Pulmonary artery endothelial cell (primary cell): ENCODE results near the gene CFHR1. TPM values are rescaled to one million over a fixed set of nuclear protein-coding genes. Genes with fewer than 3 reads are reported as not detected.
A peak's percentile ranks its signal among the peaks of the same experiment; 100 is the strongest.
"Not testable (repeated sequence)": the region's sequence is repeated elsewhere in the genome, so short reads cannot be mapped to it uniquely, and the experiment has no call there.

Source experiments
- DNase-seq: peaks from one replicate; pipeline ENCODE4 v3.0.0-alpha.2; 2011; ENCODE audit warnings: low read depth, low spot score
- total RNA-seq: library from RNA; depleted of rRNA; stranded (reverse); fragments of >200 nt; gene quantifications from 2 replicates; pipeline ENCODE4 v1.2.3, GENCODE V29; 2014

The CFHR1 gene
- 0.07 TPM in 1 of 2 replicates, not detected in the other for total RNA-seq

DNA sequence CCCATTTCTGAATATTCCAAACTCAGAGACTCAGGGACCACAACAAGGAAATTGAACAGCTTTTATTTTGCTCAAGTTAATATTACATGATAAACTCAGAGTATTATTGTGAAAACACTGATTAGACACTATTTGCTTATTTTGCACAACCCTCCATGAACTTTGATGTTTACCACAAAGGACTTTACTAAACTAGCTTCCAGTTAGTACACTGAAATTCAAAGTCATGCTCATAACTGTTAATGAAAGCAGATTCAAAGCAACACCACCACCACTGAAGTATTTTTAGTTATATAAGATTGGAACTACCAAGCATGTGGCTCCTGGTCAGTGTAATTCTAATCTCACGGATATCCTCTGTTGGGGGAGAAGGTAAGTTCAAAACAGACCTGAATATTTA lies at the start of gene CFHR1:
CFHR1 (plus strand) TSS at position 201 of the 400 bp plus-strand sequence; CDS start at position 315, 114 bp downstream.
- not testable (repeated sequence) for DNase-seq

DNA sequence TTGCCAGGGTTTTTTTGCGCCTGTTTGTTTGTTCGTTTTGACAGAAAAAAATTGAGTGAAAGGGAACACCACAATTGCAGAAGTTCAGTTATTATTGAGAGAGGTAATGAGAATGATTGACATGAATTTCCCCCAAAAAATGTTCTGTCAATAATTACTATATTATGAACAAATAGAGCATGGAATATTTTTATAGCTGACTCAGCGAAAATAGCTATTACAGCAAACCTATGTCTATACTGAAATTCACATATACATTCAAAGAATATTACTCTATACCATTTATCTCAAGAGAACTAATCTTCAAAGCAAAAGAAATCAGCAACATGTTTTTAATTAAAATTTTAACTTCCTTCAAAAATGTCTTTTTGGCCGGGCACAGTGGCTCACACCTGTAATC lies 49.7 kb upstream of the CFHR1 start:
- not testable (repeated sequence) for DNase-seq

GRCh38 chr1:196773713-196774112 lies 45.8 kb upstream of the CFHR1 start:
- no peak for DNase-seq

DNA sequence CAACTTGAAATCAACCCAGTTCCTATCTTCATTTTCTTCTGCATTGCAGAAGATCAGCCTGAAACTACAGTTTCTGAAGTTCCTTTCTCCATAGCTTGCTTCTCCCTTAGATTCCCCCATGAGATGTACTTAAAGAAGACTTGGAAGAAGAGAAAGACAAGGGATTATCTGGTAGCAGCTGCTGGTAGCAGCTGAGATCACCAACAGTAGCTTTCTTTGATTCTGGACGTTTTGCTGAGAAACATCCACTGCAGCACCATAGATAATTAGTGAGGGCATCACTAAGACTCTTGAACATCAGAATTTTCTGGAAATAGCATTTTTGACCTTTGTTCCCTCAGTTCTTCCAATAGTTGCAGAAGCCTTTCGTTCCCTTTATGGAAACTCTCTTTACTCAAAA lies 45.4 kb upstream of the CFHR1 start:
- DNase-seq = no peak

GRCh38 chr1:196774603-196775002 lies 44.9 kb upstream of the CFHR1 start, which contains the start of gene CFHR3:
Gene CFHR3 (plus strand): TSS chr1:196774840. CDS start chr1:196774887, 47 bp downstream.
- no peak for DNase-seq

GRCh38 chr1:196777603-196778002 lies 41.9 kb upstream of the CFHR1 start:
- DNase-seq = no peak

DNA sequence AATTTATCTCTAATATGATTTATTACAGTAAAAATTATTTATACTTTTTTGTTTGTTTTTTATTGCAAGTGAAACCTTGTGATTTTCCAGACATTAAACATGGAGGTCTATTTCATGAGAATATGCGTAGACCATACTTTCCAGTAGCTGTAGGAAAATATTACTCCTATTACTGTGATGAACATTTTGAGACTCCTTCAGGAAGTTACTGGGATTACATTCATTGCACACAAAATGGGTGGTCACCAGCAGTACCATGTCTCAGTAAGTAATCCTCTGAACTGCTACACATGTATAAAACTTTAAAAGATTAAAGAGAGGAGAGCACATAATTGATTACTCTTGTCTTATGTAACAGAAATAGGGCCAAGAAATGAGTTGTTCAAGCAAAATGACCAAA lies 40.4 kb upstream of the CFHR1 start:
- DNase-seq = no peak

DNA sequence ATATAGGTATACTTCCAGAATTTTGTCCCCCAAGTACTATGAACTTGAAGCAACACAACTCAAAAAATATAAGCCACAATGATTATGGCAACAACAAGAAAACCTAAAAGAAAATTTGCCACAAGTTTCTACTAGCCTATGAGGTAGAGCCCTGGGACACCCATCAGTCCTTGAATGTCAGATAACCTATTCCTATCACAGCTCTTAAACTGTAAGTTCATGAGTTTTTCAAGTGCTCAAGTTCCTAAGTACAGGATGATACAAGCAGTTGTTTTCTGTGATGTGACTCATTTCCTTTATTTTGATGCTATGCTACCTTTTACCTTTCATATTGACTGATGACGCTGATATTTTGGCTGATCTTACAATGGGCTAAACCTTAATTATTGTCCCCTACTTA lies 28.3 kb upstream of the CFHR1 start:
- DNase-seq = not testable (repeated sequence)

GRCh38 chr1:196794103-196794502 lies 25.4 kb upstream of the CFHR1 start:
- DNase-seq = not testable (repeated sequence)

GRCh38 chr1:196797891-196798290 lies 21.6 kb upstream of the CFHR1 start:
- no peak for DNase-seq

- not testable (repeated sequence) for DNase-seq
Measured at GRCh38 chr1:196801920-196802319, 17.6 kb upstream of the CFHR1 start.

GRCh38 chr1:196808529-196809235 lies 10.8 kb upstream of the CFHR1 start:
- no peak for DNase-seq

DNA sequence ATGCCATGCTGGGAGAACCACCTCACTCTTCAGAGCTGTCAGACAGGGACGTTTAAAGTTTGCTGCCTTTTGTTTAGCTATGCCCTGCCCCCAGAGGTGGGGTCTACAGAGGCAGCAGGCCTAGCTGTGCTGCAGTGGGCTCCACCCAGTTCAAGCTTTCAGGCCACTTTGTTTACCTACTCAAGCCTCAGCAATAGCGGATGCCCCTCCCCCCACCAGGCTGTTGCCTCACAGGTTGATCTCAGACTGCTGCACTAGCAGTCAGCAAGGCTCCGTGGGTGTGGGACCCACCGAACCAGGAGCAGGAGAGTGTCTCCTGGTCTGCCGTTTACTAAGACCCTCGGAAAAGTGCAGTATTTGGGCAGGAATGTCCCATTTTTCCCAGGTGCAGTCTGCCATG lies 2.1 kb upstream of the CFHR1 start:
- DNase-seq = not testable (repeated sequence)

DNA sequence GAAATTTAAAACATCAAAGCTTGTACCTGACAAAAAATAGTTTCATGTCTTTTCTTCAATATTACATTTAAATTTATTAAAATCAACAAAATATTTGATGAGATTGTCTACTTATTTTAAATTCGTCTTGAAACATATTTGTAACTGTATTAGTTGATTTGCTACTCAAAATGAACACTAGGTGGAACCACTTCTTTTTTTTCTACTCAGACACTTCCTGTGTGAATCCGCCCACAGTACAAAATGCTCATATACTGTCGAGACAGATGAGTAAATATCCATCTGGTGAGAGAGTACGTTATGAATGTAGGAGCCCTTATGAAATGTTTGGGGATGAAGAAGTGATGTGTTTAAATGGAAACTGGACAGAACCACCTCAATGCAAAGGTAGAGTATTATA lies 8.3 kb downstream of the CFHR1 start:
- peak; percentile 4 for DNase-seq

GRCh38 chr1:196849613-196850492 lies 30.3 kb downstream of the CFHR1 start:
- not testable (repeated sequence) for DNase-seq

GRCh38 chr1:196856053-196856452 lies 36.5 kb downstream of the CFHR1 start:
- no peak for DNase-seq

DNA sequence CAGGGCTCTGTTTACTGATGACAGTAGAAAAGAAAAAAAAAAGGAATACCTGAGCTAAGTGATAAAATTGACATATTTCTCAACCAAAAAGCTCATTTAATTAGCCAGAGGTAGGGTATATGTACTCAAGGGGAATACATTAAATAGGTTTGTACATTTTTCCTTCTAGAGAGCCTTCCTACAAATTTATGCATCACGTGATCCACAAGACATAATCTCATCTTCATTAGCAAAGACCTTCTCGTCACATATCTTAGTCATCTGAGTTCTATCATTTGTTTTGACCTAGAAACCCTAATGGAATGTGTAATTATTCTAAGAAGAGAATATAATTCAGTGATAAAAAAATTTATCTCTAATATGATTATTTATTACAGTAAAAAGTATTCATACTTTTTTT lies 37.7 kb downstream of the CFHR1 start:
- no peak for DNase-seq

DNA sequence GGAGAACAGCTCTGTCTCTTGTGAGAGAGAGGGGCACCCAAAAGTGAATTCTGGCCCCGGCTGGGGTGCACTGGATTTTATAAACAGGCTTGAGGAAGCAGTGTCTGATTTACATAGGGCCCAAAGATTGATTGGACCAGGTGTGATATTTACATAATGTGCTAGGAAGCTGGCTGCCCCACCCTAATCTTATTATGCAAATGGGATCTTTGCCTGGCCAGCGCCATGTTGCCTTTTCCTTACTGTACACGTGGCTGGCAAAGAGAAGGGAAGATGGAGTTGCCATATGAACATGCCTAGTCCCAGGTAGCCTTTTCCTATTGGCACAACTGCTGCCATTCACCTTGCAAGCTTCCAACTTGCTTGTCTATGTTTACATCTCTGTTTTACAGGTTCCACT lies 39.3 kb downstream of the CFHR1 start:
- DNase-seq = no peak

GRCh38 chr1:196860323-196860884 lies 40.9 kb downstream of the CFHR1 start:
- no peak for DNase-seq

GRCh38 chr1:196861429-196861828 lies 41.9 kb downstream of the CFHR1 start:
- no peak for DNase-seq

GRCh38 chr1:196866974-196867373 lies 47.4 kb downstream of the CFHR1 start:
- no peak for DNase-seq

DNA sequence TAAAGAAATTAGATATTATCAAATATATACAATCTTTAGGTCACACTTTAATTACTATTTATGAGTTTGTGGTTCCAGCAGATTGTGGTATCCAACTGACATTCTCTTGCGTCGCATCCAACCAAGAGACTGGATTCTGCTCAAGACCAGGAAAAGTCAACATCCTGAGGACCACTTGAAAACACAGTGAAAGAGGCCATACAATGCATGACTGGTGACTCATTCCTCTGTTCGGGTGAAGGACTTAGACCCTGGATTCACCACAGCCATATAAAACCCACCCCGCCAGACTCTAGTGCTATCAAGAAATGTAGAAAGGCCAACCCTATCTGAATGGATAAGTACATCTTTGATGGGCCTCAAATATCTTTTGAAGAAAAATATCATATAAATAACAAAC lies 53.9 kb downstream of the CFHR1 start:
- no peak for DNase-seq
